Uterus (tissue), 2 donors: Measurements from ENCODE around the gene FOXP4.

Source experiments
- POLR2A ChIP-seq, 2 donors: fragments of 450-650 bp; IDR thresholded peaks; one replicate each; pipeline ENCODE4 v1.6.1; 2016; ENCODE audit warnings: antibody characterized with exemption in 2 of 2, mild to moderate bottlenecking in 1 of 2, moderate library complexity in 1 of 2
- TF ChIP-seq, protein P1 (sequence below), 4 experiments: fragments of 200-600 bp in 2 of 4; fragments of 450-650 bp in 2 of 4; sonication (generic) in 2 of 4; IDR thresholded peaks; one replicate each; pipeline ENCODE4 v1.5.1; 2016 to 2019; ENCODE audit warnings: antibody characterized with exemption in 4 of 4, mild to moderate bottlenecking in 2 of 4, moderate library complexity in 1 of 4

DNA sequence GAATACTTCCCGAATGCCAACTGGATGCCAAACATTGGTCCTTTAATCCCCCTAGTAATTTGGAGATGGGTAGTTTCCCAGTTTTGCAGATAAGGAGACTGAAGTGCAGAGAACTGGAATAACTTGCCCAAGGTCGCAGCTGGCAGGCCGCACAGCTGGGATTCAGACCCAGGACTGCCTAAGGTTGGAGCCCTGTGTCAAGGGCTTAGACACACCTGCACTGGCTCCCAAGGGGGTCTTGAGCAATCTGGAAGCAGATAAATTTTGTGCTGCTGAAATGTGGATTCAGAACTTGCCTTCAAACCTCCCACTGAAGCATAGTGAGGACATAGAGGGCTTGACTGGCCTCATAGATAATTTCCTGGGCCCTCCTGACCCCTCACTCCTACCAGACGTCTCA lies 30.5 kb downstream of the FOXP4 start:
- TF ChIP-seq, protein P1, sequence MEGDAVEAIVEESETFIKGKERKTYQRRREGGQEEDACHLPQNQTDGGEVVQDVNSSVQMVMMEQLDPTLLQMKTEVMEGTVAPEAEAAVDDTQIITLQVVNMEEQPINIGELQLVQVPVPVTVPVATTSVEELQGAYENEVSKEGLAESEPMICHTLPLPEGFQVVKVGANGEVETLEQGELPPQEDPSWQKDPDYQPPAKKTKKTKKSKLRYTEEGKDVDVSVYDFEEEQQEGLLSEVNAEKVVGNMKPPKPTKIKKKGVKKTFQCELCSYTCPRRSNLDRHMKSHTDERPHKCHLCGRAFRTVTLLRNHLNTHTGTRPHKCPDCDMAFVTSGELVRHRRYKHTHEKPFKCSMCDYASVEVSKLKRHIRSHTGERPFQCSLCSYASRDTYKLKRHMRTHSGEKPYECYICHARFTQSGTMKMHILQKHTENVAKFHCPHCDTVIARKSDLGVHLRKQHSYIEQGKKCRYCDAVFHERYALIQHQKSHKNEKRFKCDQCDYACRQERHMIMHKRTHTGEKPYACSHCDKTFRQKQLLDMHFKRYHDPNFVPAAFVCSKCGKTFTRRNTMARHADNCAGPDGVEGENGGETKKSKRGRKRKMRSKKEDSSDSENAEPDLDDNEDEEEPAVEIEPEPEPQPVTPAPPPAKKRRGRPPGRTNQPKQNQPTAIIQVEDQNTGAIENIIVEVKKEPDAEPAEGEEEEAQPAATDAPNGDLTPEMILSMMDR (IDR thresholded peaks at IDR 0.05): no peak
- no peak for TF ChIP-seq POLR2A (IDR thresholded peaks at IDR 0.05)
